ENCODE data around the gene ABCB9. TPM values are rescaled to one million over a fixed set of nuclear protein-coding genes. Genes with fewer than 3 reads are reported as not detected.

Gene ABCB9
- total and polyA plus RNA-seq, 2 donors = 2.4 to 6.6 TPM

DNA sequence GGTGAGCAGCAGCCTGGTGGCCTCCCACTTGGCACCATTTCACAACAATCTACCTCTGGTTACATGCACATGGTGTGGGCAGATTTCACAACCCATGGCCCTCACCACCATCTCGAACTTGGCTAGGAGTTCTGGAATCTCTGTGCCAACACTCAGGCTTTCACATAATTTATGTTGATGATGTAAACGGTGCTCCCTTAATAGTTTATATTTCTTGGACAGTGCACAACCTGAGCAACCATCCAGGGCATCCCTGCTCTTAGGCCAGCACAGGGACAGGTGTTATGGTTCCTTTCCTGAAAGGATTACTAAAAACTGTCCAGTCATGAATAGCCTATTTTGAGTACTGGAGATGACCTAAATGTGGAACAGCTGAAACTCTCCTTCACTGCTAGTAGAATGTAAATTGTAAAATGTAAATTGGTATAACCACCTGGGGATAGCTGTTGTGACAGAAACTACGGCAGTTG, 28.6 kb downstream of the ABCB9 start:
- no peak overlapping the region for H3K27ac ChIP-seq (ENCODE audit: low read depth)
- 81% methylated on average over 3 of the region's 3 CpGs for WGBS
- no peak for DNase-seq (ENCODE audit: extremely low spot score)

DNA sequence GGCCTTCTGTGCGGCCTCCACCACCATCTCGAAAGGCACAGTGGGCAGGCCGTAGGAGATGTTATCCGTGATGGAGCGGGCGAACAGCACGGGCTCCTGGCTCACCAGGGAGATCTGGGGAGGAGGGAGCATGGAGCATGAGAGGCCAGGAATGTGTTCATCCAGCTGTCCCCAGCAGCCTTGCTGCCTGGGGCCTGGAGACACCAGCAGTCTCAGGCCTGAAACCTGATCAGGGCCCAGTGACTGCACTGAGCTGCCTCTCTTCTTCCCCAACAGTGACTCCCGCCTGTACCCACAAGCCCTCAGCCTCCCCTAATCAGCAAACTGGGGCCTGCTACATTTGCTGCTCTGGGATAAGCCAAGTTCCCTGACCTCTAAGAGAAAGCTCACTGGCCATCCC, 30.9 kb downstream of the ABCB9 start:
- Histone ChIP-seq H3K27ac (ENCODE audit: low read depth) (no peak overlapping the region), H3K4me3 (ENCODE audit: low read depth, low read length) (no peak overlapping the region), H3K36me3 (ENCODE audit: insufficient read depth) (no peaks in the 10 kb centered on the region), H3K4me1 (ENCODE audit: insufficient read depth) (no peaks in the 10 kb centered on the region)
- WGBS = 89% methylated on average over 8 of the region's 8 CpGs
- DNase-seq (ENCODE audit: extremely low spot score) = no peak

More for the DNA sequence above, 28.6 kb downstream of the ABCB9 start:
- Histone ChIP-seq H3K4me1 (ENCODE audit: insufficient read depth) (no peaks in the 10 kb centered on the region), H3K36me3 (ENCODE audit: insufficient read depth) (no peaks in the 10 kb centered on the region), H3K4me3 (ENCODE audit: low read depth, low read length) (no peak overlapping the region)

DNA sequence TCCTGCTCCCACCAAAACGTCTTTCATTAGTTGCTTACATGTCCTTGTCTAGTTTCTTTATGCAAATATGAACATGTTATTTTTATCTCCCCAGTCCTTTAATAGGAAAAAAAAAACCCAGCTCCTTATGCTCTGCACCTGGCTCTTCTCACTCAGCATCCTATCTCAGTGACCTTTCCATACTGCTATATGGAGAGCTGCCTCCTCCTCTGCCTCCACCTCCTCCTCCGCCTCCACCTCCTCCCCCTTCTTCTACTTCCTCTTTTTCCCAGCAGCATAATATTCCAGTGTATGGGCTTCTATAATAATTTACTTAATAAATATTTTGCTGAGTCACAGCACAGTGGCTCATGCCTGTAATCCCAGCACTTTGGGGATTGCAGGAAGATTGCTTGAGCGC, 31.5 kb downstream of the ABCB9 start:
- H3K36me3 ChIP-seq (ENCODE audit: insufficient read depth) = no peaks in the 10 kb centered on the region
- no peaks in the 10 kb centered on the region for H3K4me1 ChIP-seq (ENCODE audit: insufficient read depth)
- no peak for DNase-seq (ENCODE audit: extremely low spot score)
- H3K4me3 ChIP-seq (ENCODE audit: low read depth, low read length) = no peak overlapping the region
- H3K27ac ChIP-seq (ENCODE audit: low read depth) = no peak overlapping the region
- WGBS = 75% methylated on average over 3 of the region's 3 CpGs

DNA sequence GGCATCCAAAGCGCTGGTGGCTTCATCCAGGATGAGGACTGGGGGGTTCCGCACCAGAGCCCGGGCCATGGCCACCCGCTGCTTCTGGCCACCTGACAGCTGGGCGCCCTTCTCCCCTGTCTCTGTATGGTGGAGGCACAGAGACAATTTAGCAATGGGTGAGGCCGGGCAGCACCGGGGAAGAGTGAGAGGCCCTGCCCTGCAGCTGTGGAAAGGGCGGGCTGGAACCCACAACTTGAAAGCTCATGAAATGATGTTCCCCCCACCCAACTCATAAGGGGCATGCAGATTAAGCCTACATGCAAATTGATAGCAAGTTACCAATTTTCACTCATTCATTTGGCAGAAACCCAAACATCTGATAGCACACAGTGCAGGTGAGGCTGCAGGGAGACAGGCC, 34.1 kb downstream of the ABCB9 start:
- Histone ChIP-seq H3K27ac (ENCODE audit: low read depth) (no peak overlapping the region), H3K4me1 (ENCODE audit: insufficient read depth) (no peaks in the 10 kb centered on the region), H3K4me3 (ENCODE audit: low read depth, low read length) (no peak overlapping the region), H3K36me3 (ENCODE audit: insufficient read depth) (no peaks in the 10 kb centered on the region)
- no peak for DNase-seq (ENCODE audit: extremely low spot score)
- 97% methylated on average over 8 of the region's 8 CpGs for WGBS

DNA sequence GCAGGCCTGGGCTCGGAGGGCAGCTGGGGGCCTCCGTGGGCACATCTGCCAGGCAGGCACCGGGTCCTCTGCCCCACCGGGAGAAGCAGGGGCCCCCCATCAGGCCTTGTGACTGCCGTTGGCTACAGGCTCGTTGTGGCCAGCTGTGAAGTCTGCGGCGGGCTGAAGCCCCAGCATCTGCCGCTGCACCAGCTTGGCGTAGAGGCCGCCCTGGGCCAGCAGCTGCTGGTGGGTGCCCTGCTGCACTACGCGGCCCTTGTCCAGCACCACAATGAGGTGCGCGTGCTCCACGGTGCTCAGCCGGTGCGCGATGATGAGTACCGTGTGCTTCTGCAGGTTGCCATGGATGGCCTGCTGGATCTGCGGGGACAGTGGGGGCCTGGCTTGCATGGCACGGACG, 36.5 kb downstream of the ABCB9 start:
- WGBS = 96% methylated on average over 23 of the region's 23 CpGs
- Histone ChIP-seq H3K4me3 (ENCODE audit: low read depth, low read length) (no peak overlapping the region), H3K4me1 (ENCODE audit: insufficient read depth) (no peaks in the 10 kb centered on the region), H3K27ac (ENCODE audit: low read depth) (no peak overlapping the region), H3K36me3 (ENCODE audit: insufficient read depth) (no peaks in the 10 kb centered on the region)
- DNase-seq (ENCODE audit: extremely low spot score) = no peak

DNA sequence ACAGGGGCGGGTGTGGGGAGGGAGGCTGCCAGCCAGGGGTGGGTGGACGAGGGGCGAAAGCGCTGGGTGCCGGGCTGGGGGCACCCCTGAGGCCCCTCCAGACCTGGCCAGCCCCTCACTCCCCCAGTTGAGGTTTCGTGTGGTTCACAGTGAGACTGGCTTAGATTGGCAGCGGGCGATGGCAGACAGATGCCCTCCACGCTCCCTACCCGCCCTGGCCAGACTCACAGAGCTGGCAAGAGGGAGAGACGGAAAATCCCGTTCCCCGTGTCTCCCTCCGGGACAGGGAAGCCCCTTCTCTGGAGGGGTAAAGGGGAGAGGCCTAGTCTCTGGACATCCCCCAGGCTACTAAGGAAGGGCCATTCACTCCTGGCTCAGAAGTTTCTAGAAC, 37.1 kb downstream of the ABCB9 start:
- Histone ChIP-seq H3K27ac (ENCODE audit: low read depth) (no peak overlapping the region), H3K36me3 (ENCODE audit: insufficient read depth) (no peaks in the 10 kb centered on the region), H3K4me1 (ENCODE audit: insufficient read depth) (no peaks in the 10 kb centered on the region), H3K4me3 (ENCODE audit: low read depth, low read length) (no peak overlapping the region)
- WGBS = 92% methylated on average over 14 of the region's 14 CpGs
- DNase-seq (ENCODE audit: extremely low spot score) = no peak

DNA sequence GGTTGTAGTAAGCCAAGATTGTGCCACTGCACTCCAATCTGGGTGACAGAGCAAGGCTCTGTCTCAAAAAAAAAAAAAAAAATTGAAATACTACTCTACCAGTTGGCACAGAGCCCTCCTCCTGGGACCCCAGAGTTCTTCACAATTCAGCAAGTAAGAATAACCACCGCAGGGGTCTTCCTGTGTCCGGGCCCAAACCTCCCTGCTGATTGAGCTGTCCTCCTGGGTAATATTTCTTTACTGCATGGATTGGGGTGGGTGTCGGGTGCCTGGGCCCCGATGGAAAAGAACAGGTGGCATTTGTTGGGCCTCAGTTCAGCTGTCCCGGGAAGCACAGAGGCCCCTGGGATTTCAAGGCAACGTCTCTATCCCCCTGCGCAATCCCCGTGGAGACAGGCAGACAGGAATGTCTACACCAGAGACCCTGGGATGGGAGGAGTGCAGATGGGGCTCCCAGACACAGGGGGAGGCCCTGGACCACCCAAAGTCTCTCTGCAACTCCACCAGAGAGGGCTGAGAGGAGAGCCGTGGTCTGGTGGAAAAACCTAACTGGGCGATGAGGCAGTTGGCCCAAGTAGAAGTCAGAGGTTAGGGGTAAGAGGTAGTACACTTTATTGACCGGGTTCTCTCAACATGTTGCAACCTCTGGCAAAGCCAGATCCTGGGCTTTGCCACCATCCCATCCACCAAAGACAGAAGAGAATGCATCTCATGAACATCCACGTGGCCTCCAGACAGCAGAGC, 37.7 kb downstream of the ABCB9 start:
- H3K36me3 ChIP-seq (ENCODE audit: insufficient read depth) = no peaks in the 10 kb centered on the region
- H3K4me3 ChIP-seq (ENCODE audit: low read depth, low read length) = no peak overlapping the region
- H3K4me1 ChIP-seq (ENCODE audit: insufficient read depth) = no peaks in the 10 kb centered on the region
- DNase-seq (ENCODE audit: extremely low spot score) = no peak
- H3K27ac ChIP-seq (ENCODE audit: low read depth) = no peak overlapping the region
- WGBS = 70% methylated on average over 12 of the region's 12 CpGs

DNA sequence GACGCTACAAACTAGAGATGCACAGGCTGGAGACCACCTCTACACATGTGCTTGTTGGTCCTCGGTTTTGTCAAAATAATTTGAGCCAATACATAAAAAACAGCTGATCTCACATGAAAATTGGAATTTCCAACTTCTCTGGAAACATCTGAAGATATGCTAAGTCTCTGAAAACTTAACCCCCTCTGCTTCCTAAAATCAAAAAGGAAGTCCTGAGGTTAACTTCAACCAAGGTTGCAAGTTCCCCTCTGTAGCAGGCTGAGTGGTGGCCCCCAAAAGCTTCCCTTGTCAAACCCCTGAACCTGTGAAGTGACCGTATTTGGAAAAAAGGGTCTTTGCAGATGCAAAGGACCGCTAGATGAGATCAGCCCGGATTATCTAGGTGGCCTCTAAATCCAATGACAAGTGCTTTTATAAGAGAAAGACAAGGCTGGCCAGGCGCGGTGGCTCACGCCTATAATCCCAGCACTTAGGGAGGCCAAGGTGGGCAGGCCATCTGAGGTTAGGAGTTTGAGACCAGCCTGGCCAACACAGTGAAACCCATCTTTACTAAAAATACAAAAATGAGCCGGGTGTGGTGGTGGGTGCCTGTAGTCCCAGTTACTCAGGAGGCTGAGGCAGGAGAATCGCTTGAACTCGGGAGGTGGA, 38.4 kb downstream of the ABCB9 start:
- no peak for DNase-seq (ENCODE audit: extremely low spot score)
- H3K36me3 ChIP-seq (ENCODE audit: insufficient read depth) = no peaks in the 10 kb centered on the region
- H3K27ac ChIP-seq (ENCODE audit: low read depth) = no peak overlapping the region
- 84% methylated on average over 11 of the region's 11 CpGs for WGBS
- no peaks in the 10 kb centered on the region for H3K4me1 ChIP-seq (ENCODE audit: insufficient read depth)
- H3K4me3 ChIP-seq (ENCODE audit: low read depth, low read length) = no peak overlapping the region

DNA sequence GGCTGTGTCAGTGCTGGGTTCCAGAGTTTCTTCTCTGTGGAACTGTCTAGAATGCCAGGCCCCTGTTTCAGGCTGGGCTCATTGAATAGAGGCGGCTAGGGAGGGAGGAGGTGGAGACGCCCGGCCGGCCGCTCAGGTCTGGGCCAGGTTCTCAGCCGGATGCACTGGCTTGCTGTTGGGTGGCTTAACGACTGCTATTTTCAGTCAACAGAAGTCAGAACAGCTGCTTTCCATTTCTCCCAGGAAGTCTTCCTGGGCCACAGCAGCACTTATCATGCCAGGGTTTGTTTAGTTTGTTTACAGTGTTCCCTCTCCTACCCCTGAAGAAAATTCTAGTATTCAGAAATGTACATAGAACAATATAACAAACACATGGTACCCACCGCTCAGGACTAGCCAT, 44.3 kb downstream of the ABCB9 start:
- no peak overlapping the region for H3K4me3 ChIP-seq (ENCODE audit: low read depth, low read length)

DNA sequence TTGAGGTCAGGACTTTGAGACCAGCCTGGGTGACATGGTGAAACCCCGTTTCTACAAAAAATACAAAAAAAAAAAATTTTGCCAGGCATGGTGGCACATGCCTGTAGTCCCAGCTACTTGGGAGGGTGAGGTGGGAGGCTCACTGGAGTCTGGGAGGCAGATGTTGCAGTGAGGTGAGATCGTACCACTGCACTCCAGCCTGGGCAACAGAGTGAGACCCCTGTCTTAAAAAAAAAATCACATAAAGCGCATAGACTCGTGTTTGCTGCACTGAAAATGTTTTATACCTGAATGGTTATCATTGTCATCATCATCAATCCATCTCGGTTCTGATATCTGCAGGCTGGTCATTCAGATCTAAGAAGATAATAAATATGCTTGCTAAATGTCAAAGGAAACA, 45.6 kb downstream of the ABCB9 start:
- WGBS = 88% methylated on average over 5 of the region's 5 CpGs
- Histone ChIP-seq H3K4me3 (ENCODE audit: low read depth, low read length) (no peak overlapping the region), H3K4me1 (ENCODE audit: insufficient read depth) (no peaks in the 10 kb centered on the region), H3K36me3 (ENCODE audit: insufficient read depth) (no peaks in the 10 kb centered on the region), H3K27ac (ENCODE audit: low read depth) (no peak overlapping the region)
- no peak for DNase-seq (ENCODE audit: extremely low spot score)

More for the DNA sequence above, 44.3 kb downstream of the ABCB9 start:
- Histone ChIP-seq H3K27ac (ENCODE audit: low read depth) (no peak overlapping the region), H3K36me3 (ENCODE audit: insufficient read depth) (no peaks in the 10 kb centered on the region), H3K4me1 (ENCODE audit: insufficient read depth) (no peaks in the 10 kb centered on the region)
- WGBS = 53% methylated on average over 8 of the region's 8 CpGs
- no peak for DNase-seq (ENCODE audit: extremely low spot score)

DNA sequence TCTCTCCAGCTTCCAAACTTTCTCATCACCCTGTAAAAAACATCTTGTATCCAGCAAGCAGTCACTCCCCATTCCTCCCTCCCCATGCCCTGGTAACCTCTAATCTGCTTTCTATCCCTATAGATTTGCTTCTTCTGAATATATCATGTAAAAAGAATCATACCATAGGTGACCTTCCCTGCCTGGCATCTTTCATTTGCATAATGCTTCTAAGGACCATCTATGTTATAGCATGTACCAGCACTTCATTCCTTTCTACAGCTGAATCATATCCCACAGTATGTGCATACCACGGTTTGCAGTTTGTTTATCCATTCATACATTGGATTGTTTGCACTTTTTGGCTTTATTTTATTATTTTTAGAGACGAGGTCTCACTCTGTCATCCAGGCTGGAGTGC, 47.4 kb downstream of the ABCB9 start:
- Histone ChIP-seq H3K4me3 (ENCODE audit: low read depth, low read length) (no peak overlapping the region), H3K27ac (ENCODE audit: low read depth) (no peak overlapping the region), H3K36me3 (ENCODE audit: insufficient read depth) (no peaks in the 10 kb centered on the region), H3K4me1 (ENCODE audit: insufficient read depth) (no peaks in the 10 kb centered on the region)
- DNase-seq (ENCODE audit: extremely low spot score) = no peak
- 32% methylated on average over 2 of the region's 2 CpGs for WGBS

DNA sequence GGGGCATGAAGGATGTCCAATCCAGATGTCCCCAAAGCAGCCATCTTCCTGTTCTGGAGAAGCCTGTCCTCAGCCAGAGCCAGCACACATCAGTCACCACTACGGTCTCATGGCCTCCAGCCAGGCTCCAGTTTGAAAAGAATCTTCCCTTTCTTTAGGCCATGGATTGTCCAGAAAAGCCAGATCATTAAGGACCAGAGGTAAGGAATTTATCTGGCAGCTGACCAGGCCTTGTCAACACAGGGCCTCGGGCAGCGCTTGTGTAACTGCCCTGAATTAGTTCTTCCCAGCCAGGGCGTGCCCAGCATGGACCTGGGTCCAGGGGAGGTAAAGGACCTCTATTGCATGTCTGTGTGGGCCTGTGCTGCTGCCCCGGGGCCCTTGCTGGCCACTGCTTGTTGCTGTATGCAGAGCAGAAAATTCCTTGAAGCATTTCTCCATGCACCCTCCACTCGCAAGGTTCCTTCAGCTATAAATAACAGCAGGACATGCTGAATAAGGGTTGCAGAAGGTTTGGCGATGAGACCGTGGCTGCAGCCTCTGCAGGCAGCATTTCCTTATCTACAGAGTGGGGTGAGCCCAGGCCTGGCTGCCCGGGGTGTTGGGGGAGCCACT, 48.6 kb downstream of the ABCB9 start:
- Histone ChIP-seq H3K36me3 (ENCODE audit: insufficient read depth) (no peaks in the 10 kb centered on the region), H3K4me3 (ENCODE audit: low read depth, low read length) (no peak overlapping the region)

DNA sequence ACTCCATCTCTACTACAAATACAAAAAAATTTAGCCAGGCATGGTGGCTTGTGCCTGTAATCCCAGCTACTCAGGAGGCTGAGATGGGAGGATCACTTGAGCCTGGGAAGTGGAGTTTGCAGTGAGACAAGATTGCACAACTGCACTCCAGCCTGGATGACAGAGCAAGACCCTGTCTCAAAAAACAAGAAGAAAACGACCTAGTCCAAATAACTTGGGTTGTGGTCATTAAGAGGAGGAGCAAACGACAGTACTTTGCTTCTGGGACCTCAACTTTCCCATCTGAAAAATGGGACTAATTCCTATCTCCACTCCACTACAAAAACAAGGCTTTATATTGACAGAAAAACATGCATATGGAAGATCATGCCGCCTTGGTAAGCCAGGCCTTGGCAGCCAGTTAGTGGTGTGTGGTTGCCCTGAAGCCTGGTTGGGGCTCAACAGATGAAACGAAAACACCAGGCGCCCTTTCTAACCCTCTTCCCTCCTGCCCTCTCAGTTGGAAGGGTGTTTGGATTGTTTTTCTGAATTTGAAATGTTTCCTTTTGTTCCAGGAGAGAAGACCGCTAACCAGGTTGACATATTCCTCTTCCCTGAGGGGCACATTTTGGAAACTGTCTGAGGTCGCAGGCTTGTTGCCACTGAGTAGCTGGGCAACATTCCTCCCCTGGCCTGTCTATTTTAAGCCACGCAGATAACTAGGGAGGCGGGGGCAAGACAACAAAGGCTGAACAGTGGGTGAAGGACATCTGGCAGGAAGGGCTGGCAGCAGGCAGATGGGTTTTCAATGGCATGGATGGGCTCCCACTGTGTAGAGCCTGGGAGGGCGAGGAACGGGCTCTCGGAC, 56.6 kb downstream of the ABCB9 start:
- WGBS = 64% methylated on average over 12 of the region's 12 CpGs
- no peak overlapping the region for H3K4me3 ChIP-seq (ENCODE audit: low read depth, low read length)
- DNase-seq (ENCODE audit: extremely low spot score) = no peak
- no peak overlapping the region for H3K27ac ChIP-seq (ENCODE audit: low read depth)
- no peaks in the 10 kb centered on the region for H3K36me3 ChIP-seq (ENCODE audit: insufficient read depth)
- no peaks in the 10 kb centered on the region for H3K4me1 ChIP-seq (ENCODE audit: insufficient read depth)

More for the DNA sequence above, 48.6 kb downstream of the ABCB9 start:
- H3K27ac ChIP-seq (ENCODE audit: low read depth) = no peak overlapping the region
- 20% methylated on average over 9 of the region's 9 CpGs for WGBS
- H3K4me1 ChIP-seq (ENCODE audit: insufficient read depth) = no peaks in the 10 kb centered on the region
- DNase-seq (ENCODE audit: extremely low spot score) = no peak
